Measurements from ENCODE around the gene AHR.

Gene AHR

DNA sequence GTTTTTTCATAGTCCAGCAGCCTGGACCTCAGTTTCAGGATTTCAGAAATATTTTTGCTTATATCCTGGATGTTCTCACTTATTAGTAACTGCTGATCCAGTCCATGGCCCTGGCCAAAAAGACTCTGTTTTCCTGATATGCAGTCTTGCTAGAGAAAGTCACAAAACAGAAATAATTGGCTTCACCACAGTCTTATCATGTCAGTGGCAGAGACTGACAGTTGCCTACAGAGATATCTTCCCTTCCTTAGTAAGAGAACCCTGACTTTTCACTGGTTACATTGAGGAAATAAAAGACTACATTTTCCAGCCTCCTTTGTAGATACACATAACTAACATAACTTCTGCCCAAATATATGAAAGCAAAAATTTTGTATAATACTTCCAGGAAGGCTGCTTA is 56.6 kb downstream of the AHR start:
- no peak for DNase-seq (ENCODE audit: extremely low read depth, low read depth)
- no peak for TF ChIP-seq CTCF (IDR thresholded peaks at IDR 0.05; ENCODE audit: low read depth, low read length)

DNA sequence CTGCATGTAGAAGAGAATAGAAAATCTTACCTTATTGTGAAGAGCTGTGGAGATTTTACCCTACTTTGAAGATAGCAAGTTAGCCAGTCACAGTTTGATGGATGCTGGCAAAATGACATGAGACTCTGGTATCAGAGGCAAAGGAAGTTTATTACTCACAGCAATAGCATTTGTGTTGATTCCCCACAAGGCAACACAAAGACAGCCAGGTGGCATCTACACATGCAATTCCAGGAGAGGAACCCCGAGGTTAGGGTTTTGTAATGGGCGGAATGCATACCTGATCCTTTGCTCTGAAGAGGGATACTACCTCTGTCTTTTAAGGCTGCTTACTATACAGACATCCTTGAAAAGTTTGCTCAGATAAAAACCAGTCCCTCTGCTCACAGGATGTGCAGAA is 59.5 kb downstream of the AHR start:
- no peak for TF ChIP-seq CTCF (IDR thresholded peaks at IDR 0.05; ENCODE audit: low read depth, low read length)
- DNase-seq (ENCODE audit: extremely low read depth, low read depth): no peak

DNA sequence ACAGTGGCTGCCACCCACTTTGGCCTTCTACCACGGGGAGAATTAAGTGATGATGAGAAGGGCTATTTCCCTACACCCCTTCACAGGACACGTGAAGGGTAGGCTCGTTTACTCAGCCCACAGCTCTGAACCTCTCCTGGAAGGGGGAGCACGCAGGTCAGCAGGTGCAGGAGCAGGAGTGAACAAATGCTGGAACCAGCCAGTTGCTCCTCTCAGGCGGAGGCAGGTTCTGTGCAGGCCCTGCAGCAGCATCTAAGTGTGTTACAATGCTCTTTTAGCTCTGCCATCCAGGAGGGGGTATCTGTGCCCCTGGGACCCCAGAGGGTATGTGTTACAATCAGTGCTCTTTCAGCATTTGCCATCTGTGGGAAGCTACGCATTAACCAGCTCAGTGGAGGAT is 61.2 kb downstream of the AHR start:
- no peak for TF ChIP-seq CTCF (IDR thresholded peaks at IDR 0.05; ENCODE audit: low read depth, low read length)
- no peak for DNase-seq (ENCODE audit: extremely low read depth, low read depth)

DNA sequence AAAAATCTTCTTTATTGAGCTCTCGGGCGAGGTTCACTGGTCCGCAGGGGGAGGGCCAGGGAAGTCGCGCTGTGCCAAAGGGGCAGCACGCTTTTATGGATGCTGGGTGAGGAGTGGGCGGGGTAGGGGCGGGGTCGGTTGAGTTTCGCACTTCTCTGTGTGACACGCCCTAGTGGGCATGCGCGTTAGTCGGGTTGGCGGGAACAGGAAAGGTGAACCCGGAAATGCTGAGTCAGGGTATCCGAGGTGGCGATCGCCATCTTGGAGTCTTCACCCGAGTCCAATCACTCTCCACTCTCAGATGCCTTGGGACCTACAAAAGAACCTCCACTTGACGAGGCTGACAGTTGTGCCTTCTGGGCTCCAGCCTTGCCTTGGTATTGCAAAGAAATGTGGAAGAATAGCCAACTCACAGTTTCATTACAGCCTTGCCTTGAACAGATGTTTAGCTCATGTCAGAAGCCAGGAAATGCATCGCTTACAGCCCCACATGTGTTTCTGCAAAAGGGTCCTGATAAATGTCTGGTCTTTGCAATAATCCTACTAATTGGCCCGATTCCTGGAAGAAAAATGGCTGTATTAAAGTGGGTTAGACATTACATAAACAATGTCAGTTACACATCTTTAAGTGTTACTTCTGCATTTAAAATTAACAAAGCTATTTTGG is 64.1 kb downstream of the AHR start:
- TF ChIP-seq CTCF (IDR thresholded peaks at IDR 0.05; ENCODE audit: low read depth, low read length): no peak
- peak; percentile 19 for DNase-seq (ENCODE audit: extremely low read depth, low read depth)

- no peak for TF ChIP-seq CTCF (IDR thresholded peaks at IDR 0.05; ENCODE audit: low read depth, low read length)
Observed at GRCh38 chr7:17364671-17365070, 66.2 kb downstream of the AHR start.

GRCh38 chr7:17365775-17366174 is 67.3 kb downstream of the AHR start:
- no peak for DNase-seq (ENCODE audit: extremely low read depth, low read depth)
- TF ChIP-seq CTCF (IDR thresholded peaks at IDR 0.05; ENCODE audit: low read depth, low read length): no peak

More at GRCh38 chr7:17364671-17365070, 66.2 kb downstream of the AHR start:
- DNase-seq (ENCODE audit: extremely low read depth, low read depth): no peak

DNA sequence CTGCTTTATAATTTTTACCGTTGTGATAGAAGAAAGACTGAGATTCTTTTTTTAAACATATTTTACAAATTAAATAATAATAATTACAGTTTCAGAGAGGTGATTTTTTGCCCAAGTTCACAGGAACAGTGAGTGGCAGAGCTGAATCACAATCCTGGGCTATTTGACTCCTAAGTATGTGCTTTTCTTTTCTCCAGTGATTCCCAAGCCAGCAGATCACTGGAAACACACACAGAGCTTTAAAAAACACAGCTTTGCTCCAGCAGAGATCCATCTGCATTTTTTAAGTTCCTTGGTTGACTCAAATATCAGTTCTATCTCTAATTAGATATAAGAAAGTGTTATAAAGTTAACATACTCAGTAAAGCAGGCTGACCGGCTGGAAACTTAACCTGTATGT is 69.0 kb downstream of the AHR start:
- DNase-seq (ENCODE audit: extremely low read depth, low read depth): no peak
- TF ChIP-seq CTCF (IDR thresholded peaks at IDR 0.05; ENCODE audit: low read depth, low read length): no peak

Measured in AG09319 (cell line).